Left ventricle myocardium inferior (tissue), 1 donor: ENCODE results near the gene RIMKLB. TPM values are rescaled to one million over a fixed set of nuclear protein-coding genes. Genes with fewer than 3 reads are reported as not detected.

Experiments used
- DNase-seq: peaks from one replicate; pipeline ENCODE4 v3.0.0-alpha.2; 2020
- H3K27ac ChIP-seq: fragments of 200-600 bp; replicated peaks from 2 replicates; pipeline ENCODE4 v1.8.0; 2021
- H3K27me3 ChIP-seq: fragments of 200-600 bp; 2 replicates; pipeline ENCODE4 v1.8.0; 2021; ENCODE audit warnings: low read depth
- H3K36me3 ChIP-seq: fragments of 200-600 bp; 2 replicates; pipeline ENCODE4 v1.8.0; 2021
- H3K4me1 ChIP-seq: fragments of 200-600 bp; 2 replicates; pipeline ENCODE4 v1.8.0; 2021
- H3K4me3 ChIP-seq: fragments of 200-600 bp; 2 replicates; pipeline ENCODE4 v1.8.0; 2021; ENCODE audit warnings: mild to moderate bottlenecking, moderate library complexity
- H3K9me3 ChIP-seq: fragments of 200-600 bp; replicated peaks from 2 replicates; pipeline ENCODE4 v1.8.0; 2021
- intact Hi-C: fragments of 100-400 bp; cut with micrococcal nuclease; formaldehyde crosslinking; loops from one replicate; pipeline ENCODE4 v1.11.0; 2022
- total RNA-seq: library from RNA; stranded (reverse); fragmentation: NEBNext Ultra II Directional; extraction: Animal tissue kit (Norgen Biotek cat#: 25700); gene quantifications from one replicate; pipeline ENCODE4 v1.2.1, GENCODE V29; 2021
- TF ChIP-seq, protein P1 (sequence below): fragments of 200-600 bp; IDR thresholded peaks from 2 replicates; pipeline ENCODE4 v1.8.0; 2021; ENCODE audit warnings: antibody characterized with exemption, mild to moderate bottlenecking, borderline replicate concordance
- donor health status: DM: no; HTN: yes; CAD: no; lungs with severe emphysema.

The RIMKLB gene
- total RNA-seq, 1 donor from 2014 or later, result 14.0 TPM

GRCh38 chr12:8668441-8668840 is 29.4 kb upstream of the RIMKLB start:
- H3K36me3 ChIP-seq, result no peaks in the 10 kb centered on the region
- no peak for DNase-seq
- peaks cover 9% of the 10 kb centered on the region for H3K4me1 ChIP-seq
- TF ChIP-seq, protein P1, sequence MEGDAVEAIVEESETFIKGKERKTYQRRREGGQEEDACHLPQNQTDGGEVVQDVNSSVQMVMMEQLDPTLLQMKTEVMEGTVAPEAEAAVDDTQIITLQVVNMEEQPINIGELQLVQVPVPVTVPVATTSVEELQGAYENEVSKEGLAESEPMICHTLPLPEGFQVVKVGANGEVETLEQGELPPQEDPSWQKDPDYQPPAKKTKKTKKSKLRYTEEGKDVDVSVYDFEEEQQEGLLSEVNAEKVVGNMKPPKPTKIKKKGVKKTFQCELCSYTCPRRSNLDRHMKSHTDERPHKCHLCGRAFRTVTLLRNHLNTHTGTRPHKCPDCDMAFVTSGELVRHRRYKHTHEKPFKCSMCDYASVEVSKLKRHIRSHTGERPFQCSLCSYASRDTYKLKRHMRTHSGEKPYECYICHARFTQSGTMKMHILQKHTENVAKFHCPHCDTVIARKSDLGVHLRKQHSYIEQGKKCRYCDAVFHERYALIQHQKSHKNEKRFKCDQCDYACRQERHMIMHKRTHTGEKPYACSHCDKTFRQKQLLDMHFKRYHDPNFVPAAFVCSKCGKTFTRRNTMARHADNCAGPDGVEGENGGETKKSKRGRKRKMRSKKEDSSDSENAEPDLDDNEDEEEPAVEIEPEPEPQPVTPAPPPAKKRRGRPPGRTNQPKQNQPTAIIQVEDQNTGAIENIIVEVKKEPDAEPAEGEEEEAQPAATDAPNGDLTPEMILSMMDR, result no peak
- intact Hi-C loops, result loop anchor here (10.0 kb wide), 1 partner anchor 226 kb away; no protein-coding TSS in a partner anchor
- H3K27me3 ChIP-seq, result no peaks in the 10 kb centered on the region
- peak overlapping the region; percentile 23 for H3K27ac ChIP-seq
- H3K4me3 ChIP-seq, result no peak overlapping the region
- no peaks in the 10 kb centered on the region for H3K9me3 ChIP-seq

- H3K4me3 ChIP-seq, result no peak overlapping the region
- no peak for DNase-seq
- H3K36me3 ChIP-seq, result no peaks in the 10 kb centered on the region
- H3K4me1 ChIP-seq, result peaks cover 6% of the 10 kb centered on the region
- intact Hi-C loops, result no loop called here
- H3K9me3 ChIP-seq, result no peaks in the 10 kb centered on the region
- H3K27ac ChIP-seq, result no peak overlapping the region
- TF ChIP-seq, protein P1, result no peak
- H3K27me3 ChIP-seq, result no peaks in the 10 kb centered on the region
These were observed 25.4 kb upstream of the RIMKLB start for GRCh38 chr12:8672381-8672780.

GRCh38 chr12:8675591-8676036 is 22.2 kb upstream of the RIMKLB start:
- TF ChIP-seq, protein P1, result no peak
- H3K9me3 ChIP-seq, result no peaks in the 10 kb centered on the region
- intact Hi-C loops, result no loop called here
- peaks cover 4% of the 10 kb centered on the region for H3K4me1 ChIP-seq
- DNase-seq, result no peak
- H3K27me3 ChIP-seq, result no peaks in the 10 kb centered on the region
- H3K4me3 ChIP-seq, result no peak overlapping the region
- H3K27ac ChIP-seq, result no peak overlapping the region
- no peaks in the 10 kb centered on the region for H3K36me3 ChIP-seq

DNA sequence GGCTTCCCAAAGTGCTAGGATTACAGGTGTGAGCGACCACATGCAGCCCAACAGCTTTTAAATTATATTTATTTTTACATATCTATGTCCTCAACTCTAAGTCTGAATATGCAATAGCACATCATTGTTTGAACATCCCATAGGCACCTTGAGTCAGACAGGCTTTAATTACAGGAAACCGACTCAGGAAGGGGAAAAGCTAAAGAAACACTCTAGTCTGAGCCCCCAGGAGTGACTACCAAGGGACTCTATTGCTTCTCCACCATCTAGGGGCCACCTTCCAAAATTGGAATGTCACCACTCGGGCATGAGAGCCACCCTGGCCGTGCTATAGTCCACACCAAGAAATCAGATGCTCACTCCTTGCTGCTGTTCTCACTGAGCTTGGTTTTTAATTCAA is 21.1 kb upstream of the RIMKLB start:
- DNase-seq, result no peak
- no peak overlapping the region for H3K4me3 ChIP-seq
- H3K9me3 ChIP-seq, result no peaks in the 10 kb centered on the region
- intact Hi-C loops, result no loop called here
- peaks cover 12% of the 10 kb centered on the region for H3K4me1 ChIP-seq
- TF ChIP-seq, protein P1, result no peak
- H3K36me3 ChIP-seq, result no peaks in the 10 kb centered on the region
- H3K27ac ChIP-seq, result no peak overlapping the region
- no peaks in the 10 kb centered on the region for H3K27me3 ChIP-seq

GRCh38 chr12:8677362-8677761 is 20.4 kb upstream of the RIMKLB start:
- Histone ChIP-seq H3K36me3 (no peaks in the 10 kb centered on the region), H3K9me3 (no peaks in the 10 kb centered on the region), H3K4me3 (no peak overlapping the region), H3K27me3 (no peaks in the 10 kb centered on the region), H3K27ac (no peak overlapping the region), H3K4me1 (peaks cover 15% of the 10 kb centered on the region)
- no peak for DNase-seq
- TF ChIP-seq, protein P1, result no peak
- intact Hi-C loops, result no loop called here

GRCh38 chr12:8678661-8679111 is 19.1 kb upstream of the RIMKLB start:
- no peaks in the 10 kb centered on the region for H3K27me3 ChIP-seq
- no peak overlapping the region for H3K4me3 ChIP-seq
- no peak for DNase-seq
- no peak overlapping the region for H3K27ac ChIP-seq
- peaks cover 15% of the 10 kb centered on the region for H3K4me1 ChIP-seq
- no peaks in the 10 kb centered on the region for H3K9me3 ChIP-seq
- intact Hi-C loops, result no loop called here
- TF ChIP-seq, protein P1, result no peak
- no peaks in the 10 kb centered on the region for H3K36me3 ChIP-seq
